BLaER1 (cell line): ENCODE measurements around the gene UNC5CL.

Experiments
- H3K27ac ChIP-seq: shearing (Covaris generic); formaldehyde crosslinking; 2 replicates; pipeline ENCODE4 v1.8.1; 2022
- H3K27me3 ChIP-seq: shearing (Covaris generic); formaldehyde crosslinking; 2 replicates; pipeline ENCODE4 v1.8.1; 2022
- H3K36me3 ChIP-seq: shearing (Covaris generic); formaldehyde crosslinking; 2 replicates; pipeline ENCODE4 v1.8.1; 2022
- H3K4me1 ChIP-seq: shearing (Covaris generic); formaldehyde crosslinking; 2 replicates; pipeline ENCODE4 v1.8.1; 2022
- H3K4me2 ChIP-seq: shearing (Covaris generic); formaldehyde crosslinking; 2 replicates; pipeline ENCODE4 v1.8.1; 2022
- H3K4me3 ChIP-seq: shearing (Covaris generic); formaldehyde crosslinking; 2 replicates; pipeline ENCODE4 v1.8.1; 2022
- H3K9ac ChIP-seq: shearing (Covaris generic); formaldehyde crosslinking; 2 replicates; pipeline ENCODE4 v1.8.1; 2022
- H3K9me3 ChIP-seq: shearing (Covaris generic); formaldehyde crosslinking; 2 replicates; pipeline ENCODE4 v1.8.1; 2022
- H4K20me1 ChIP-seq: shearing (Covaris generic); formaldehyde crosslinking; 2 replicates; pipeline ENCODE4 v1.8.1; 2022
- Cebpa-rat ChIP-seq: shearing (Covaris generic); IDR thresholded peaks from 2 replicates; pipeline ENCODE4 v1.8.1; 2022

The UNC5CL gene

DNA sequence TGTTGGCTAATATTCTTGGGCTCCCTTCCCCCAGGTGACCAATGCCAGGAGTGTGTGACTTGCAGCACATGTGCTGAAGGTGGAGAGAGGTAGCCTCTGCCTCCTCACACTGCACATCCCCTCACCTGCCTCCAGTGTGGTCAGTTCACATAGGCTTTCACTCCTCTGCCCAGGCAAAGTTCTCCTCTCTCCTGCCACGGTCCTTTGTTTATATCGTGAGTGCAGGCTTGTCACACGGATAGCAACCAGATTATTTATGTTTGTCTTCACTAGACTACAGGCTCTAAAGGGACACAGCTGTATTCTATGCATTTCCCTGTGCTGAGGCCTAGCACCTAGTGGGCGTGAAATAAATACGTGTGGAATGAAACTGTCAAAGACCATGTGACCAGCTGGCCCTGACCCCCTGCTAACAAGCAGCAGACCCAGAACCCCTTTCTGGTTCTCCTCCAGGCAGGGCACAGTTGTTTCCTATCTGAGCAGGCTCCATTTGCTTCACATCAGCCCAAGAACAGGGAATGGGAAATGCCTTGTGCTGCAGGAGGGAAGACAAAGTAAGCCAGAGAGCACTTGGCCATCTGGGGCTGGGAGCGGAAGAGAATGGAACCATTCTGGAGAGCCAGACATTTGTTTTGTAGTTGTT, 42.3 kb downstream of the UNC5CL start:
- H3K4me3 ChIP-seq = no peak overlapping the region
- no peak for TF ChIP-seq Cebpa-rat

DNA sequence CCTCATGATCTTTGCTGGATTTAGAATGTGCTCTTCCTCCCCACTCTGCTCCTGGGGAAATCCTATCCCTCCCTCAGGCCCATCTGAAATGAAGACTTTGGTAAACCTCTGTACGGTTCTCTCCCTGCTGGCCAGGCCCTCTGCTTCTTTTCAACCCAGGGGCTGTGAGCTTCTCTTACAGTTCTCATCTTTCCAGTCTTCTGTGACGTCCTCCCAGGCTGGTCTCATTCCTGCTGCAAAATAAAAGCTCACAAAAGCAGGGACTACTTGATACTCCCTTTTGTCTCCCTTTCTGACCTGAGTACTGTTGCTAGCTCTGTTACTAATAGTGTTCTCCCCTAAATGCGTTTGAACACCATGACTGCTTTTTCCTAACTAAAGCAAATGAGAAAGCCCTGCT, 46.3 kb downstream of the UNC5CL start:
- H3K4me1 ChIP-seq = no peaks in the 10 kb centered on the region
- H3K4me2 ChIP-seq = no peak overlapping the region
- no peak overlapping the region for H3K9ac ChIP-seq
- H3K4me3 ChIP-seq = no peak overlapping the region
- no peaks in the 10 kb centered on the region for H3K36me3 ChIP-seq
- H4K20me1 ChIP-seq = no peaks in the 10 kb centered on the region
- no peak for TF ChIP-seq Cebpa-rat
- H3K27ac ChIP-seq = no peak overlapping the region
- no peaks in the 10 kb centered on the region for H3K9me3 ChIP-seq
- H3K27me3 ChIP-seq = no peaks in the 10 kb centered on the region

More for the DNA sequence above, 42.3 kb downstream of the UNC5CL start:
- no peaks in the 10 kb centered on the region for H4K20me1 ChIP-seq
- H3K4me1 ChIP-seq = no peaks in the 10 kb centered on the region
- no peak overlapping the region for H3K9ac ChIP-seq
- H3K9me3 ChIP-seq = no peaks in the 10 kb centered on the region
- H3K36me3 ChIP-seq = no peaks in the 10 kb centered on the region
- no peak overlapping the region for H3K27ac ChIP-seq
- H3K4me2 ChIP-seq = no peak overlapping the region
- no peaks in the 10 kb centered on the region for H3K27me3 ChIP-seq

- no peaks in the 10 kb centered on the region for H4K20me1 ChIP-seq
- H3K4me1 ChIP-seq = peaks cover 8% of the 10 kb centered on the region
- no peaks in the 10 kb centered on the region for H3K27me3 ChIP-seq
- no peak overlapping the region for H3K9ac ChIP-seq
- no peak for TF ChIP-seq Cebpa-rat
- H3K4me3 ChIP-seq = no peak overlapping the region
- H3K9me3 ChIP-seq = no peaks in the 10 kb centered on the region
- H3K36me3 ChIP-seq = no peaks in the 10 kb centered on the region
- no peak overlapping the region for H3K4me2 ChIP-seq
- H3K27ac ChIP-seq = no peak overlapping the region
Measured at GRCh38 chr6:40990301-40990700, 48.7 kb downstream of the UNC5CL start.

DNA sequence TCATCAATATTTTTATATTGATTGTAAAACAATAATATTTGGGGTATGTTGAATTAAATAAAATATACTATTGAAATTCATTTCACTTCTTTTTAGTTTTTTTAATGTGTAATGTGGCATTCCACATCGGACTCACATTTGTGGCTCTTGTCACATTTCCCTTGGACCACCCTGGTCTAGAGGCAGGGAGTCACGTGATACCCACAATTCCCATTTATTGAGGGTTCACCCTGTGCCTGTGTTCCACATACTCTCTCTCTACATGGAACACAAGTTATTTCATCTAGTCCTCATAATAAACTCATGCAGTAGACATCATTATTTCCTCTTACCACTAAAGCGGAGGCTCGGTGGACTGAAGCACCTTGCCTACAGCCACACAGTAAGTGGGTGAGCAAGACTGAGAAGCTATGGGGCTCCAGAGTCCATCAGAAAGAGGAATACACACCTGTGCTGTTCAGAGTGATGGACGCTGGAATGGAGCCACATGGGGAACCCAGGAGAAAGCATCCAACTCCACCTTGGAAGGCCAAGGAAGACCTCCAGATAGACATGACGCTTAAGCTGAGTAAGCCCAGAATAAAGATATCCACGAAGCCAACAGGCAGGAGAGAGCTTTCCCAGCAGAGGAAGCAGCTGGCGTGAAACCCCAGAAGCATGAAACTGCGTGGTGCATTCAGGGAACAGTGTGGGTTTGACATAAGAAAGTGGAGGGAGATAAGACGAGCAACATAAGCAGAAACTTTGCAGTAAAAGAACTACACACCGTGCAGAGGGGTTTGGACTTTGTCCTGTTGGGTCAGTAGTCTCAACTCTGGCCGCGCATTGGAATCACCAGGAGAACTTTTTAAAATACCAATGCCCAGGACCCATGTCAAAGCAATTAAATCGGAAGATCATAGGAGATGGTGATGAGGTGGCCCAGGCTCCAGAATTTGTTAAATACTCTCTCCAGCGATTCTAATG, 49.5 kb downstream of the UNC5CL start:
- H3K4me1 ChIP-seq = peaks cover 11% of the 10 kb centered on the region
- H4K20me1 ChIP-seq = no peaks in the 10 kb centered on the region
- no peaks in the 10 kb centered on the region for H3K36me3 ChIP-seq
- no peak for TF ChIP-seq Cebpa-rat
- H3K27ac ChIP-seq = no peak overlapping the region
- no peaks in the 10 kb centered on the region for H3K9me3 ChIP-seq
- H3K4me2 ChIP-seq = no peak overlapping the region
- no peak overlapping the region for H3K4me3 ChIP-seq
- H3K9ac ChIP-seq = no peak overlapping the region
- no peaks in the 10 kb centered on the region for H3K27me3 ChIP-seq

DNA sequence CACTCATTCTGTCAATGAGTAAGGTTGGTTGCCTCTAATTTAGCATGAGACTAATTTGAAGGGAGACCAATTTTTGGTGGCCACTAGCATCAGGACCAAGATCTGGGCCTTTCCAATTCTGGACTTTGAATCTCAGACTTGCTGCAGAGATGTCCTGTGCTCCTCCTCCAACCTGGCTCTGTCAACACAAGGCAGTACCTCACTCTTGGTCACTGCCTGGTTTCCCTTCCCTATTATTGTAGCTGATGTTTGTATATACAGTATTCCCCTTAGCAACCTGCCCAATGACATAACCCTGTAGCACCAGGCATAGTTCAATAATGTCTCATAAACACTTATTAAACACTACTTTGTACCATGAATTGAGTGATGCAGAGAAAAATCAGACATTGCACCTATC, 50.4 kb downstream of the UNC5CL start:
- no peak for TF ChIP-seq Cebpa-rat
- Histone ChIP-seq H3K4me1 (peaks cover 11% of the 10 kb centered on the region), H3K36me3 (no peaks in the 10 kb centered on the region), H3K9me3 (no peaks in the 10 kb centered on the region), H3K9ac (no peak overlapping the region), H3K4me2 (no peak overlapping the region), H3K27me3 (no peaks in the 10 kb centered on the region), H3K4me3 (no peak overlapping the region), H3K27ac (no peak overlapping the region), H4K20me1 (no peaks in the 10 kb centered on the region)

DNA sequence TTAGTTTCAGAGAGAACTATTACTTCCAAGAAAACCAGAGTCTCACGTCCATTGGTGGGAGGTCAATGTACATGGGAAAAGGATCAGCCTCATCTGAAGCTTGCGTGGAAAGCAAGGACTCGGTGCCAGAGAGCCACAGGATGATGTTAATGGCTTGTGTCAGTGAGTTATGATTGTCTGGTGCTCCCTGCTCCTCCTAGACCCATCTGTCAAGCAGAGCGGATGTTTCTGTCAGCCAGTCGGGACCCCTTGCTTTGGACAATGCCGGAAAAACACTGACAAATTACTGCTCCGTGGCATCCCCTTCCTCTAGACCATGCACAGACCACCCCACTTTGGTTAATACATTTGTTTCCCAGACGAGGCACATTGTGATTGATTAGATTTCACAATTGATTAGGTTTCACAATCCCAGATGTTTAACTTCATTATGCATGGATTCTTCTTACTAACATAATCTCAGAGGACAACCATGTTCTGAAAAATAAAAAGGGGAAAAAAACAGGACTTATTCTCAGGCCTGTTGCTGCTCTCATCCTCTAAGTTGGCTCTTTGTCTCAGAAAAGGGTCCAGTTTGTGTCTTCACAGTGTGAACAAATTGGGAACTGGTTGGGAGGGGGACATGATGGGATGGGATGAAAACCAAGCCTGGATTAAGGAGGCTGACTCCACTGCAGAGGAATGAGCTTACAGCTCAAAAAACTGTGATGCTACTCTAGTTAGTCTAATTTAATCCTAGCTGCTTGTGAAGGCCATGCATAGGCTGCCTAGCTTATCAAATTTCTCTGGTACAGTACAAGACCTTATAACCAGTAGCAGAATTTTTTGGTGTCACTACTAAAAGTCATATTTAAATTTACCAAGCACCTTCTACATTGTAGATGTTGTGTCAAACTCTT, 51.9 kb downstream of the UNC5CL start:
- Histone ChIP-seq H4K20me1 (no peaks in the 10 kb centered on the region), H3K4me2 (no peak overlapping the region), H3K9ac (no peak overlapping the region), H3K27ac (no peak overlapping the region), H3K9me3 (no peaks in the 10 kb centered on the region), H3K4me1 (peaks cover 11% of the 10 kb centered on the region), H3K36me3 (no peaks in the 10 kb centered on the region), H3K4me3 (no peak overlapping the region), H3K27me3 (no peaks in the 10 kb centered on the region)
- no peak for TF ChIP-seq Cebpa-rat

GRCh38 chr6:40986364-40986763, 52.7 kb downstream of the UNC5CL start:
- Histone ChIP-seq H3K4me1 (peaks cover 11% of the 10 kb centered on the region), H3K27ac (no peak overlapping the region), H3K9ac (no peak overlapping the region), H3K9me3 (no peaks in the 10 kb centered on the region), H3K27me3 (no peaks in the 10 kb centered on the region), H3K4me2 (no peak overlapping the region), H3K4me3 (no peak overlapping the region), H4K20me1 (no peaks in the 10 kb centered on the region), H3K36me3 (no peaks in the 10 kb centered on the region)
- no peak for TF ChIP-seq Cebpa-rat

- Histone ChIP-seq H3K4me2 (no peak overlapping the region), H3K4me3 (no peak overlapping the region), H3K36me3 (no peaks in the 10 kb centered on the region), H4K20me1 (no peaks in the 10 kb centered on the region), H3K9ac (no peak overlapping the region), H3K27me3 (no peaks in the 10 kb centered on the region), H3K27ac (no peak overlapping the region), H3K9me3 (no peaks in the 10 kb centered on the region), H3K4me1 (peaks cover 11% of the 10 kb centered on the region)
- TF ChIP-seq Cebpa-rat = no peak
Measured at GRCh38 chr6:40983752-40984151, 55.3 kb downstream of the UNC5CL start.

DNA sequence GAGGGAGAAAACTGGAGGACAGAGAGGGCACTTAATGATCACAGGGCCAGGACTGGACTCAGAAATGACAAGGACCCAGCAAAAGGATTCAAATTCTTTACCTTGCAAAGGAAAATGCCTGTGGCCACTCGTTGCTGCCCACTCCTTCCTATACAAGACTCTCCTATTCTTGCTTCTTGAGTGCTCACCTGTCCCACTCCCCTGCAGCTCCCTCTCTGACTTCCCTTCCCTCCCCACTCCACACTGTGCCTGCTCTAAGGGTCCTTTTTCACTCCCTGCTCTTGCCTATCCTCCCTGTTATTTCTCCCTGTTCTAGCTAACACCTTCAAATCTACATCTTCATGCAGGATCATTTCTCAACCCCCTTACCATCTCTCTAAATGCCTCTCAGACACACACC, 56.1 kb downstream of the UNC5CL start:
- peaks cover 11% of the 10 kb centered on the region for H3K4me1 ChIP-seq
- H3K27ac ChIP-seq = no peak overlapping the region
- no peak overlapping the region for H3K4me3 ChIP-seq
- no peak for TF ChIP-seq Cebpa-rat
- no peaks in the 10 kb centered on the region for H3K27me3 ChIP-seq
- no peaks in the 10 kb centered on the region for H4K20me1 ChIP-seq
- no peaks in the 10 kb centered on the region for H3K9me3 ChIP-seq
- H3K4me2 ChIP-seq = no peak overlapping the region
- no peak overlapping the region for H3K9ac ChIP-seq
- no peaks in the 10 kb centered on the region for H3K36me3 ChIP-seq
